ENCODE results near the gene TMEM208.

The TMEM208 gene

DNA sequence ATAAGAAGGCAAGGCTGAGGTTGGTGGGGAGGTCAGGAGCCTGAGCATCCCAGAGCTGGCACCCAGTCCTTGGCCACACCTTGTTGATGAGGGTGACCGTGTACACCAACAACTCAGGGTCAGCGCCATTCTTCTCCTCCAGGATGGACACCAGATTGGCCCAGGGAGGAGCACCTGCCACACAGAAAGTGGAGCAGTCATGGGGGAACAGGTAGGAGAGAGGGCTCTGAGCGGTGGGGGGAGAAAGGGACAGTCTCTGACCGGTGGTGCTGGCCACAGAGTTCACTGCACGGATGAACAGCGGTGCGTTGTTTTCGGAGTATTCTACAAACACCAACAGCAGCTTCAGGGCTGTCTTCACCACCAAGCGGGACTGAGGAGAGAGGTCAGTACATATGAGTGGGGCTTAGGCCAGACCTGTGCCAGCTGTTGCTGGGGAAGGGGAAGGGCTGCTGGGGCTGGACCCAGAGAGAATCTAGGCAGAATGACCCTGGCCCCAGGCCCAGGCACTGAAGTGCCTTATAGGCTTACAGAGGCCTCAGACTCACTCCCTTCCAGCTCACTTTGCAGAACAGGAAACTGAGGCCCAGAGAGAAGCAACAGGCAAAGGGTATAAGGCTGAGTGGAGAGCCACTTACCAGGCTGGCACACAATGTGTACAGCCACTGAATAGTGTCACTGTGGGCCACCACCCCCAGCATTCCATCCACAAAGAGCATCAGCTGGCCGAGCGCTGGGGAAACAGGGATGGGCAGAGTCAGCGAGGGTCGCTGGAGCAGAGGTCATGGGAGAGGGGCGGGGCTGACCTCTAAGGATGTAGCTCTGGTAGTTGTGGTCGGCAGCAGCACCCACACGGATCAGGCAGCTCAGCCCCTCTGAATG is 10.7 kb downstream of the TMEM208 start:
- DNase-seq = no peak

DNA sequence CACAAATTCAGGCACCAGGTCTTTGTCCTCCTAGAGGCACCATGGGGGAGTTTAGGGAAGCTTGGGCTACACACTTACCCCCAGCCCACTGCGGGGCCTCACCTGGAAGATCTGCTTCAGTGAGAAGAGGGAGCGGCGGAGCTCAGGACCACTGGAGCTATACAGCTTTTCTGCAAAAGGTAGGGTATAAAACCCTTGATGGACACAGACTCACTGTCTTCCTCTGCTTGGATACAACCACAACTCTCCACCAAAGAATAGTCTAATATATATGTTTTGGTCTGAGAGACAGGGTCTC is 11.3 kb downstream of the TMEM208 start:
- no peak for DNase-seq

DNA sequence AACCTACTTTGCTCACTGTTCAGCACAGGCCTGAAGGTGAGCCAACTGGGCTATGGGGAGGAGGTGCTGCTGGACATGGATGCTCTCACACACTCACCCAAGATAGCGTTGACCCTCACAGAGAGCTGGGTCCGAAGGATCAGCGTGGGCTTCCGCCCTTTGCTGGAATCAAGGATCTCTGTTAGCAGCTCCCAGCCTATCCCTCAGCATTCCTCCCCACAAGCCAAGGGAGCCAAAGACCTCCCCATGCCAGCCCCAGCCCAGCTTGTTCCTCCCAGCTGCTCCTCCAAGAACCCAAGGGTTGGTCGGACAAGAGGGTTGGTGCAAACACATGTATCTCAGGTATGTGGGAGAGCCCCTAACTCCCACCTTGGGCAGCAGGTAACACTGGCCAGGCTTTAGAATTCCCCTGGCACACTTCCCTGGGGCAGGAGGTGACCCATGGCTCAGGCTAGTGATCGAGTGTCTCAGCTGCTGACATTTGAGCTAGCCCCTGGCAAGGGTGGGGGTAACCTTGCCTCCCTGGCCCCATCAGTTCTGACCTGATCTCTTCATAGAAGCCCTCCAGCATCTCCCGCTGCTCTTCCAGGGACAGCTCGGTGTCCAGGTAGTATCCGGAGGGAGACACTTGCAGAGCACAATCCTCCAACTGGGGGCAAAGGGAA is 12.0 kb downstream of the TMEM208 start:
- DNase-seq = no peak

DNA sequence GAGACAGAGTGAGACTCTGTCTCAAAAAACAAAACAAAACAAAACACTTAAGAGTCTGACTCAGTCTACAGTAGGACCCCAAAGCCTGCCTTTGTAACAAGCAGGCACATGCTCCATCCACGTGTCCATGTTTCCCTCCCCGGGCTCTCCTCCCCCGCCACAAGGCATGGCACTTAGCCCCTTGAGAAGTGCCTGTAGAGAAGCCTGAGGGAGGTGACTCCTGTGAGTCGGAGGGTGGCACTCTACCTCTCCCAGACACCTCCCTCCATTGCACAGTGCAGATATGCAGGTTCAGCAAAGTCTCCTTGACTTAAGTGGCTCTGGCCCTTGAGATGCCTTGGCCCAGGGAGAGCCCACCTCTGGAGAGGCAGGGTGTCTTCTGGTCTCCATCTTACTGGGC is 13.6 kb downstream of the TMEM208 start:
- DNase-seq = no peak

DNA sequence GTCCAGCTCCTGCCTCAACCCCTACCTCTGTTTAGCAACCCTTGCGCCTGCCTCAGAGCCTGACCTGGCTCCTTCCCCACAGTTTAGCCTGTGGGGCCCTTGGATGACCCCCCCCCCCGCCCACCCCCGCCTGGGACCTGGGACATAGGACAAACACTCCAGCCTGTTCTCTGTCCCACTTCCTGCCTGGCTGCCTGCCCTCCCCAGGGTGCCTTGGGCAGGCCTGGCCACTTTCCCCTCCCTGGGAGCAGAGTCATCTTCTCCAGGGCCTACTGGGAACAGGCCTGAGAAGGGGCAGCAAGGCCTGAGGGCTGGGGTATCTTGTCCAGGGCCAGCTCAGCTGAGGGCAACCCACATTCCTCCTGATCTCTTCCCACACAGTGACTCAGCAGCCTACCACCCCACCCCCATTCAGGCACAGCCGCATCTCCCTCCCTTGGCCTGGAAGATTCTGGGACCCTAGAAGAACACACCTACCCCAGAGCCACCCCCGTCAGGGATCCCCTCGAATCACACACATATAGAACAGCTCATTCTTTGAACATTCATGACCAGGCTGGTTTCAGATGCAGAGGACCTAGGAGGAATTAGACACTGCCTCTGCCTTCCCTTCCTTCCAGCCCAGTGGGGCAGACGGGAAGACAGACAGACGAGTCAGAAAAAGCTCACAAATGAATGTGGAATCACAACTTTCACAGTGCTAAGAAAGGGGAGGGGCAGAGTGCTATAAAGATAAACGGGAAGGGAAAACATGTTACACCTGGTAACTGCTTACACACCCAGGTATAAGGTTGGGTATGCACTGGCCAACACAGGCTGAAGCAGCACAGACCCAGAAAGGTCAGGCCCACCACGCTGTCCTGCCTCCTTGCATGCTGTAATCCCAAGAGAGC is 14.3 kb downstream of the TMEM208 start:
- DNase-seq = no peak

DNA sequence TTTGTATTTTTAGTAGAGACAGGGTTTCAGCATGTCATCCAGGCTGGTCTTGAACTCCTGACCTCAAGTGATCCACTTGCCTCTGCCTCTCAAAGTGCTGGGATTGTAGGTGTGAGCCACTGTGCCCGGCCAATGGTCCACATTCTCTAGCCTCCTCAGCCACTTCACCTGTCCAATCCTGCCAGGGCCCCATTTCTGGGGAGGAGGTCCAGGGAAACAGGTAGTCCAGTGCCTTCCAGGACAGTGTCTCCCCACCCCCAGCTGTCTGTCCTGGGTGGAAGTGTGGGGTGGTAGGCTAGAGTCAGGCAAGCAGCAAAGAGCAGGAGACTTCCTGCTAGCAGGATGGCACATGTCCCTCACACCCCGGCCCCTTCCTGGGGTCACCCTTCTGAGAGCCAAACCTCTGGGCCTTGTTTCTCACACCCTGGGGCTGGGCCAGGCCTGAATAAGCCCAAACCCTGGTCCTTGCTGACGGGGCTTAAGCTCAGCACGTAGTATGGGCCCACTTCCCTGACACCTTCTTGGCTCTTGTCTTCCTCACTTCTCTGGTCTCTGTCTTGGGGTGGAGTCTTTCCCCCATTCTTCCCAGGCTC is 15.3 kb downstream of the TMEM208 start:
- DNase-seq = no peak

DNA sequence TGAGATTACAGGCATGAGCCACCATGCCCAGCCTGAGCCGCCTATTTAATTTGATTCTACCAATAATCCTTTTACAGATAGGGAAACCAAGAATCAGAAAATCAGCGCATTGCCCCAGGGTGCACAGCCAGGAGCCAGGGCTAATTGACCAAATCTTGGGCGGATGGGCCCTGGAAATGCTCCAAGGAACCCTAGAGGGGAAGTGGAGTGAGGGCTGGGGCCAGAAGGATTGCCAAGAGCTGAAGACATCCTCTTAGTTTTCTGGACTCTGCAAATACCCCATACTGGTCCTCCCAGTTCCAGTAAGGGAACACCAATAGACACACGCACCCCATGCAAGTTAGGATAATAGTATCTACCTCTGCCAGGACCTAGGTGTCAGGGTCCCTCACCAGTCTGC is 16.6 kb downstream of the TMEM208 start:
- no peak for DNase-seq

DNA sequence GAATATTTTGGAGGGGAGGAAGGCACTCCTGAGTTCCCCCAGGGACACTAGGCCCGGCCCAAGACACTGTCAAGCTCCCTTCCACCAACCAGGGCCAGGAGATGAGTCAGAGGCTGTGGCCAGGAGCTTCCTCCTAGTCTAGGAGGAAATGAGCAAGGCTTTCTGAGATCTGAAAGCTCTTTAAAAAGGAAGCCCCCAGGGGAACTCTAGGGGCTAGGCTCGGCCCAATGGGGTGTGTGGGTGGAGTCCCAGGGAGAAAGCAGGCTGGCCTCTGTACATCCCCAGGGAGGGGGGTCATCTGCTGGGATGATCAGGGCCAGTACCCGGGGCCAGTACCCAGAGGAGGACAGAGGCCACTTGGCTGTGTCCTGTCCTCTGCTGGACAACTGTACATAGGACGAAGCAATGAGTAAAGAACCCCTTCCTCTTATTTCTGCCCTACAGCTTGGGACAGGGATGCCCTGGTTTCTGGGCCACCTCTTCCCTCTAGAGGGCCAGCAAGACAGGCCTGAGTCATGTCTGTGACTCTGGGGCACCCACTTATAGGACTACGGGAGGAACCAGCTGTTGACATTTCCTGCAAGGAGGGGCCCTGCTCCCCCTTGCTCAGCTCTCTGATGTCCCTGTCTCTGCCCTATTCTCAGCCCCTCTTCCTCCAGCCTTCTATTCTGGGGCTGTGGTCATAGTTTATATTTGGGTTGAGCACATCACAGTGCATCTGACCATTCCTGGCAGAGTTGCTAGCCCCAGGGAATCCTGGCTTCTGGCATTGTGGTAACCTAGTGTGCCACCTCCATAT is 17.7 kb downstream of the TMEM208 start:
- DNase-seq = no peak

DNA sequence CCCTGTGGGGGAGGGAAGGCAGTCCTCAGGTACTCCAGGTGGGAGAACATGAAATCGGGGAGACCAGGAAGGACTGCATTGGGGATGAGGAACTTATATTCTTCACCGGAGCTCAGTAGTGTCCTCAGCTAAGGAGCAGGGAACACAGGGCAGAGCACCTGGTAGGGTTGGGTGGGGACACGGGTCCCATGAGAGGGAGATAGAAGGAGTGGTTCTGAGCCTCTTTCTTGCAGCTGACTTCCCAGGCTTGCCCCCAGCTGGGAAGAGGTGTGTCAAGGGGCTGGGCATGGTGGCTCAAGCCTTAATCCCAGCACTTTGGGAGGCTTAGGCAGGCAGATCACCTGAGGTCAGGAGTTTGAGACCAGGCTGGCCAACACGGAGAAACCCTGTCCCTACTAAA is 18.3 kb downstream of the TMEM208 start:
- no peak for DNase-seq

DNA sequence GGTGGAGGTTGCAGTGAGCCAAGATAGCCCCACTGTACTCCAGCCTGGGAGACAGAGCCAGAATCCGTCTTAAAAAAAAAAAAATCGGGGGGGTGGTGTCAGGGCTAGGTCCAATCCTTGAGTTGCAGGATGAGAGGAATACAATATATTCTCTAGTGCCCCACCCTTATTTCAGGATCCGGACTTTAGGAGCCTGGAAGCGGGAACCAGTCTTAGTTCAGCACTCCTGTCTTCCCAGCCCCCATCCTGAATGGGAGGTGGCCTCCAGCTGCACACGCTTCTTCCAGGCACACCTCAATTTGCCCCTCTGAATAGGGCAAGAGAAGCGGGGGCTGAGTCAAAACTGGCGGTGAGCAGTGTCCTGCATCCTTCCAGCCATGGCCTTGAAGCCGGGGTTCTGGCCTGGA is 18.7 kb downstream of the TMEM208 start:
- DNase-seq = no peak

DNA sequence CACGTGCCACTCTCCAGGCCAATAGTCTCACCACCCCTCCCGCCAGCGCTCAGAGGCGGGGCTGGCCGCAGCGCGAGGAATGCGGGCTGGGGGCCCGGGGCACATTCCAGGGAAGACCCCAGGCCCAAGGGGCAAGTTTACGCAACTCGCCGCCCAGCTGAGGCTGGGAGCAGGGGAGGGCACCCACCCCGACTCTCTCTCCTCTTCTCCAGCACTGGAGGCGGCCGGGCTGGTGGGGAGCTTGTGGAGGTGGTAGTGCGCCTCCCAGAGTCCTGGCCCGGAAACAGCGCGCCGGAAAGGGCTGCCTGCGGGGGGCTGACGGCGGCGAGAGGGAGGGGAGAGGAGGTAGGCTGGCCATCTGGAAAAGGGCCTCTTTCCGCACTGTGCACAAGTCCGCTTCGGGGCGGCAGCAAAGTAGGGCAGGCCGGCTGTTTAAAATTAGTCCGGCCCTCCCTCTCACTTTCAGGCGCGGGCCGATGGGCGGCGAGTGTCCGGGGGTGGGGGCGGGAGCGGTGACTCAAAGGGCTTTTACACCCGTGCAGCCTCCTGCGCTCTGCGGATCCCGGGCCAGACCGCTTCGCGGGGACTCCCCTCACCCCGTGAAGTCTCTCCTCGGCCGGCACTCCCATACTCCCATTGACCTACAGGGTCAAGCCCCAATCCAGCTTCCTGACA is 19.3 kb downstream of the TMEM208 start:
- DNase-seq = peak; percentile 36

DNA sequence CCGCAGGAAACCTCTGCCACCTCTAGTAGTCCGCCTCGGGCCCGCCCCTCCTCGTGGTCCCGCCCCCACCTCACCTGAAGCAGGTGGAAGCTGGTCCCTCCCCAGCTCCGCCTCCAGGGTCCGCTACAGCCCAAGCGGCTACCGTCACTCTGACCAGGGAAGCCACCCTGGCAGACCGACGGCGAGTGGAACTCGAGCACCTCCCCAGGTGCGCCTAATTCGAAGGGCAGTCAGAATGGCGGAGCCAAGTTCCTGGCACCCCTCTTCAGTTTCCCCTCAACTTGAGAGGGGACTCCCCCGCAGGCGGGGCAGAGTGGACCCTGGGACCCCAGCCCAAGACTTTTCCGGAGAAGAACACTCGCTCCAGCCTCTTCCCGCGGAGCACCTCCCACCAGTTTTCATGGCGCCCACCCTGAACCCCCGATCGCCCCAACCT is 19.8 kb downstream of the TMEM208 start:
- DNase-seq = peak; percentile 55

DNA sequence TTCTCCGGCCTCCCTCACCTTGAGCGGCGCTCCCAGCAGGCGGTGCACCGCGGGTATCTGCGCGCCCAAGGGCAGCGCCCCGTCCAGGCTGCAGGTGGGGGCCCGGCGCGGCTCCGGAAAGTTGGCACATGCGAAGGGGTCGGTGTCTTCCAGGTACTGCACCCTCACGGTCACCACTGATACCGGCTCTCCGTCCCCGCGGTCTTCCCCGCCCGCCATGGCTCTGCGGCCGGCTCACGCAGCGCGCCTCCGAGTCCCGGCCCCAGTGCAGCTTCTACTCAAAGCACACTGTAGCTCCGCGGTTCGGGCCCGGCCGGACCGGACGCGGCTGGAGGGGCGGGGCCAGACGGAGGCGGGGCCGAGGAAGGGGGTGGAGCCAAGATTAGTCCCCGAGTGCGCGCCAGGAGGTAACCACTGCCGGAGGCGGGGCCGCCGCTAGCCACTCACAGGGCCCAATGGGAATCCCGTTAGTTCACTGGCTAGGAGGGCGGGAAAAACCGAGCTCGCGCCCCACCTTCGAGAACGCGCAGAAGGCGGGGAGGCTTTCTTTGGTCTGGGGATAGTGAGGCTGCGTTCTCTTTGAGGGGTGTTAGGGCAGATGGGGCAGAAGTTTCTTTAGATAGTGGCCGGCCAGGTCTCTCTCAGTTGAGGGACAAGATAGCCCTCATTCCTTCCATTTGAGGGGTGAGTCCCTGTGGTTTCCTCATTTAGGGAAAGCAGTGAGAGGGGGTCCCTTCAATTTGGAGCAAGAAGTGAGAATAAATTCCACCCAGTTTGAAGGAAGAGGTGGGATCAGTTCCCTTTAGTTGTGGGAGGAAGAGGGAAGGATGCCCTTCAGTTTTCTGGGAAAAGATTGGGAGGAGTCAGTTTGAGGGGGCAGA is 20.5 kb downstream of the TMEM208 start, which contains the start of gene FHOD1:
Gene FHOD1 (minus strand): TSS at position 290 of the 881 bp plus-strand sequence. CDS start 71 bp downstream, at position 219.
- DNase-seq = peak; percentile 64

DNA sequence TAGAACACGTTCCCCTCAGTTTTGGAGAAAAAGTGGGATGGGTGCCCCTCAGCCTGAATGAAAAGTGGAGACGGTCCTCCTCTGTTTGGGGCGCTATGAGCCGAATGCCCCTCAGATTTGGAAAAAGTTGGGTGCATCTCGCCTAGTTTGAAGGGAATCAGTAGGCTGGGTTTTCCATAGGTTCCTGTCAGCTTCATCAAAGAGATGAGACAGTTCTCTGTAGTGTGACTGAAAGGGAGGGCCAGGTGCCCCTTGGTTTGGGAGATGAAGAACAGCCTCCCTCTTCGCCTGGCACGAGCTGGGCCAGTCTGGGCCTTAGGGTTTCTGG is 21.1 kb downstream of the TMEM208 start:
- no peak for DNase-seq

DNA sequence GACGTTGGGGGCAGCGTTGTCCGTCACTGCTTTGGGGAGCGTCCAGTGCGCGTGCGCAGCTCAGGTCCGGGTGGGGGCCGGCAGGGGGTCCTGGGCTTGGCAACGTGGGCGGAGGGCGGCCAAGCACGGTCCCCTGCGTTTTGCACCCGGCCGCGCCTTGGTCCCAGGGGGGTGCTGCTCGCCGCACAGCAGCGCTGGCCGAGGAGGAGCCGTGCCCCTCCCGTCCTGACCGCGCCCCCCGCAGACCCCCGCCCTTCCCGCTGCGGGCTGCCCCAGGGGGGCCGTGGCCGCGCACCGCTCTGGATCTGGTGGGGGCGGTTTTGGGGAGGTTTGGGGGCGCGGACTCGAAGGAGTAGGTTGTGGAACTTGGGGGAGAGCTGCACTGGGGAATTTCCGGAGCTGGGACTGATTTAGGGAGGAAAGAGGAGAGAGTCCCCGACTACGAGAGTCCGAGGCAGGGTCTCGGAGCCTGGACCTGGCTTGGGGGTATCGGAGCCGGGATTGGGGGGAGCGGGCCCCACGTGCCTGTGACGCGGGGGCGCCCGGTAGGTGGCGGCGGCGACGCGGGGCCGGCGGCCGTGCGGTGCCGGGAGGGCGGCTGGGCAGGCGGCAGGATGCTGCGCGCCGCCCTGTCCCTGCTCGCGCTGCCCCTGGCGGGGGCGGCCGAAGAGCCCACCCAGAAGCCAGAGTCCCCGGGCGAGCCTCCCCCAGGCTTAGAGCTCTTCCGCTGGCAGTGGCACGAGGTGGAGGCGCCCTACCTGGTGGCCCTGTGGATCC is 21.7 kb downstream of the TMEM208 start, which contains the start of gene SLC9A5:
Gene SLC9A5 (plus strand): TSS at position 579 of the 777 bp plus-strand sequence. CDS start 36 bp downstream, at position 615.
- no peak for DNase-seq

DNA sequence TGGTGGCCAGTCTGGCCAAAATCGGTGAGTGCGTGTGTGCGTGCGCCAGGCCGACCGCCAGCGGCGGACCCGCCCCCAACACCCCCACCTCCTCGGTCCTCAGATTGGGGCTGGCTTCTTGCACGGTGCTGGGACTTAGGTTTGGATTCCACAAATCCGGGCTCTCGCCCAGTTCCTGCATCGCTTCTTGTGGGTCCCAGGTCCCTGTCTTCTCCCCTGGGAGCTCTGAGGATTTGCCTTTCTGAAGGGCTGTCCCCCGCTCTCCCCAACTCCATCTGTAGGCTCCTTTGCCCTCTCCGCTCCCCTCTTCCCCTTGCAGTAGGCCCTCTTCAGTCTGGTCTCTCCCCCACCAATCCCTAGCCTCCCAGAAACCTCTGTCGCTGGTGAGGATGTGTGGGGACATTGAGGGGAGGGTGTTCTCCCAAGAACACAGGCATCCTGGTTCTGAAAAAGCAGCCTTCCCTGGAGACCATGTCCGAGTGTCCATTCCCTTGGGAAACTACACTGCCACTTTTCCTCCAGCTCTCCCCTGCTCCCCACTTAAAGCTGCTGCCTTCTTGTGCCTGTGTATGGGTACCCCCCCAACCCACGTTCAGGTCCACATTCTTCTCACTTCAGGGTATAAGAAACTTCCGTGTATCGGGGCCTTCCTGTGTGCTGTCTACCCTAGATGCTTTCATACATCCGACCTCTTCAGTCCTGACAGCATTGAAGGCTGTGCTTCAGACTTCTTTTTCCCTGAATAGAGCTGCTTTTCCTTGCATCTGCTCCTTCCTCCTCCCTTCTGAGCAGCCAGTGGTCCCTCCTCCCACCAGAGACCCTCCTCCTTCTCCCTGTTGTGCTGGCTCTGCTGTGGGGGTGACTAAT is 22.5 kb downstream of the TMEM208 start:
- DNase-seq = no peak

DNA sequence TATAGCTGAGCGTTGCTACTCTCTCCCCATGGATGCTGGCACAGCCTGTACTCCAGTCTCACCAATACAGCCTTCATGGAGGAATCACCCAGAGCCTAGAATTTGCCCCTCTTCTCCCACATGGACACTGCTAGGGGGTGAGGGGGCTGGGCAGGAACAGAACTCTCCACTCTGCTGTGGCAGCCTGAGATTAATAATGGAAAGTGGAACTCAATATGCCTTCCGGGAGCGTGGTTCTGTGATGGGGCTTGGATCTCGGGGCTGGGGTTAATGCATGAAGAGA is 23.1 kb downstream of the TMEM208 start:
- no peak for DNase-seq

DNA sequence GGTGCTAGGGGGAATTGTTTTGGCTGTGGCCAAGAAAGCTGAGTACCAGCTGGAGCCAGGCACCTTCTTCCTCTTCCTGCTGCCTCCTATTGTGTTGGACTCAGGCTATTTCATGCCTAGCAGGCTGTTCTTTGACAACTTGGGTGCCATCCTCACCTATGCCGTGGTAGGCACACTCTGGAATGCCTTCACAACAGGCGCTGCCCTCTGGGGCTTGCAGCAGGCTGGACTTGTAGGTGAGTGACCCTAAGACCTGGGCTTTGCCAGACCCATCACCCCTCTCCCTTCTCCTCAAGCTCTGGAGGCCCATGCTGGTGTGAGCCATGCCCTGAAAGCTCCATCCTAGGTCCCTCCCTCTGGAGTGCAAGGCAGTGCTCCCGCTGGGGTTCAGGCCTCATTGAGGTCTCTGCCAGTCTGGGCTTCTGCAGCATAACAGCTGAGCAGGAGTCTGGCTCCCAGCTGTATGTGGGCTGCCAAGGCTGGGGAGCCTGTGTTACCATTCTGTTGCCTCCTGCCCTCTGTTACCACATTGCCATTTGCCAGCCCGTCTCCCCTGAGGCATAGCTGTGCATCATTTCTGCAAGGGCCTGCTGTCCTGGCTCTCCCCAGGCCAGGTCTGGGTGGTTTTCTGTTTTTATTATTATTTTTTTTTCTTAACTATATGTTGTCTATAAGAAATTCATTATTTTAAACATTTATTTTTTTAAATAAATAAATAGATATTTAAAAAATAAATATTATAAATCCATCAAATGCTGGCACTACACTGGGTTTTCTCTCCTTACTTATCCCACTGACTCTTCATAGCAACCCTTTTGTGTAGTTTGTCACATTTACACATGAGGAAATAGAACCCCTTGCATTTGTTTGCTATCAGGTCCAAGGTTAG is 25.9 kb downstream of the TMEM208 start:
- DNase-seq = no peak

All from NCI-H774 (cell line).